NCI-H510A treated with DMSO at 0.1 percent for 48 hours (cell line): ENCODE data around the gene EPS15.
"Not testable (repeated sequence)": the region's sequence is repeated elsewhere in the genome, so short reads cannot be mapped to it uniquely, and the experiment has no call there.

Experiments used
- DNase-seq: peaks from one replicate; lab custom pipeline; 2025; lab: John Stamatoyannopoulos, UW

EPS15 gene

DNA sequence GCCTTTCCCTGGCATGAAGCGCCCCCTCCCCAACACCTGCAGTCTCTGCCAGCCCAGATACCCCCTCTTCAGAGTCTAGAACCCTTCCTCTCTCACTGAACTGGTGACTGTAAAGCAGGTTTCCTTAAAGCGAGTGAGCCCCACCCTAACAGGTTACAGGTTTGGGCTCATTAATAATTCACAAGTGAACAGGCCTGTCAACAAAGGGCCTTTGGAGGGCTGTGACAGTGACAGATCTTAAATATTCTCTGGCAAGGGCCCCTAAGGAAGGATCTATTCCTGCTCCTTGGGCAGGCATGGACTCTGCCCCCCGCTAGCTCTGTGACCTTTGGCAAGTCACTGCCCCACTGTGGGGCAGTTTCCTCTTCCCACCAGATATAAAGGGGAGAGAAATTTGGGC is 183.1 kb downstream of the EPS15 start:
- DNase-seq = peak; percentile 14

DNA sequence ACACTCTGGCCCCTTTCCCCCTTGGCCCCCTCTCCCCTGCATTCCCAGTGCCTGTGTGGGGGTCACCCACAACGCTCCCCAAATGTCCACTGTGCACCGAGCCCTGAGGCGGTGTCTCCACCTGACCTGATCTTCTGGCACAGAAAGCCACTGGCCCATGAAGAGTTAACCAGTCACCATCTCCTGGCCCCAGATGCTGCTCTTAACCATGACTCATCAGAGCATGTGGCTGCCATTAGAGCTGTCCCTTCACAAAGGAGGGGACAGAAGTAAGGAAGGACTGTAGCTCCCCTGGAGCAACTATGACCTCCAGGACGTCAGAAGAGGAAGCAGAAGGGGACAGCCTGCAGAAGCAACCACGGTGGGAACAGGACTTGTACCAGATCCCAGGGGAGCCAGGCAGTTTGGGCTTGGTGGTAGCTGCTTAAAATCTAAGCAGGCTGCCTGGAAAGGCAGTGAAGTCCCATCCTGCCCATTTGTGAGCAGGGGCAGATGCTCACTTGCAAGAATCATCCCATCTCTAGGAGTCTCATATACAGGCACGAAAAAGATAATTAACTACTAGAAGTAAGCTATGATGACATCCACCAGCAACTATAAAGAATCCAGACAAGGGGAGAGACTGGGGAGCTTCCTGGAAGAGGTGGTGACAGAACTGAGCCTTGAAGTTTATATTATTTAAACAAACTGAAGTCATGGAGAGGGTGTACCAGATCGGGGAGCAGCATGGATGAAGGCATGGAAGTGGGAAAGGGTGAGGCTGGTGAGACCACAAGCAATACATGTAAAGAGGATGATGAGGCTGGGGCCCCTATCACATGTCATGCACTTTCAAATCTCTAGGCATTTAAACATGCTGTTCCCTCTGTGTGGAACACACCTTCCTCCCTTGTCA is 187.6 kb downstream of the EPS15 start:
- DNase-seq = peak; percentile 53

DNA sequence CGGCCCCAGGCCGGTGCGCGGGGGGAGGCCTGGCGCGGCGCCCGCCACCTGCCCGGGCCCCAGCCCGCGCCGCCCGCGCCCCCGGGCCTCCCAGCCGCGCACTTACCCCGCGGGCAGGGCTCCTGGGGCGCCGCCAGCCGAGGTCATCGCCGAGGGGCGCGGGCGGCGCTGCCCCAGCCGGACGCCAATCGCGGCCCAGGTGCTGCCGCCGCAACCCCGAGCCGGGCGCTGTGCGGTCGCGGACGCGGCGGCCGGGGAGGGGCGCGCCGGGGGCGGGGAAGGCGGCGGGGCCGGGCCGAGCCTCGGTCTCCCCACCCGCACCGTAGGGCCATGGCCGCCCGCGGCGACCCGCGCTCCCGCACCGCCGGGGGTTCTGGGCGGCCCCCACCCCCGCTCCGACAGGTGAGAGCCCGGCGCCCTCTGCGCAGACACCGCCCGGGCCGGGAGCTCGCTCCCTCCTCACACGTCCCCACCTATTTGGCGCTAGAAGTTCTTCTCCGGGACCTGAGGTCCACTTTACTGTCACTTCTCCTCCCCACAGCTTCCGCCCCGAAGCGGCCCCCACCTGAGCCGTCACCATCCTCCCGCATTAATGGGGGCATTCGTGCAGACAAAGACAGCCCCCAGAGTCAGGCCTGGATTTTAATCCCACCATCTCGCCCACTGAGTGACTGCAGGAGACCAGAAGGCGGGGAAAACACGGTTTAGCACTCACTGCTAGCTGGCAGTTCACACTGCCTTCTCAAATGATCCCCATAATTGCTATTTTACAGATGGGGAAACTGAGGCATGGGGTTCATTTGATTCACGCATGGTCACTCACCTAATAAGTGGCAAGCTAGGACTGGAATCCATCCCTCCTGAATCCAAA is 188.5 kb downstream of the EPS15 start, which contains the start of gene TTC39A:
TSS of gene TTC39A (minus strand) at position 232 of the 871 bp plus-strand sequence. CDS start at position 147, 85 bp downstream.
- DNase-seq = no peak

DNA sequence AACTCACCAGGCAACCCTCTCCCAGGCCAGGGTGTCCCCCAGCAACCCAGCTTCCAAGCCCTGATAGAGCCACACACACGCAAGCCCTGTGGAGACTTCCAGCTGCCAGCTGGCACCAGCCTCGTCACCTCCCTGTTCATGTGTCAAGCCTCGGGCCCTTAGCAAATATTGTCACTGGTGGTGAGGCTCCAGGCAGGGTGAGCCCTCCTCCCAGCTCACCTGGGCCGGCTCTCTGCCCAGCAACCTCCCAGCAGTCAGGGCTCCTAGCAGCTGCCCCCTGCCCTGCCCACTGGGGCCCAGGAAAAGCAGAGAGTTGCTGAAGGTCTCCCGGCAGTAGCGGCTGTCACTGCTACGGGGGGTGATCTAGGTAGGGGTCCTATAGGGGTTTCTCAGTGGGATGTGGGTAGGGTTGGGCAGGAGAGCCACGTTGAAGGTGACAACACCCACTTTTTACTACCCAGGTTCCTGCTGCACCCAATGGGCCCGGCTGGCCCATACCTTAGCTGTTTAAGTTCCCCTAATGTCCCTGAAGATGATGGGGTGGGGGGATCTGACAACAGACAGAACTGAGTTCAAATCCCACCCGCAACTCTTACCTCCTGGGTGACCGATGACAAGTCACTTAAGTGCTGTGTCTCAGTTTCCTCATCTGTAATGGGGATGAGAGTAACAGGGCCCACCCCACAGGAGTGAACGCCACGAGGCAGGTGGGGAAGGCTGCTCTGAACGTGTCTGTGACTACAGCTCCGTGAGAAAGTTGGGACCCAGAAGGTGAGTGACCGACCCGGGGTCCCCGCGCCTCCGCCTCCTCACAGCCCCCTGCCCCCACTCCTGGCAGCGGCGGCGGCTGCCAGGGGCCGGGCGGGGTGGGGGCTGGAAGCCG is 189.4 kb downstream of the EPS15 start:
- DNase-seq = peak; percentile 81

DNA sequence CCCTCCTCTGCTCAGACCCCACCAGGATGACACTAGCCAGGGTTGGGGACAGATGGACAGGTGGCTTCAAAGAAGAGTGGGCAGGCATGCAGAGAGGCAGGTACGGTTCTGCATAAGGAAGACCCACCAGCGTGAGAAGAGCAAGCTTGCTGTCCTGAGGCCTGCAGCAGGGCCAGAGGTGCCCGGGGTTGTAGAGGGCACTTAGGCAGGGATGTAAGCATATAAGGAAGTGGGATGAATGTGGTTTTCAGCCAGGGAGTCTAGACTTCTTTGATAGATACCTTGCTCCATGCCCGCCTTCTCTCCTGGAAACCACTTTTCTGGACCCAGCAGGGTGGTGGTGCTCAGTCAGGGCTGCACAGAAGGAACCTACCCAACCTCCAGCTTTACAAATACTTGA is 190.1 kb downstream of the EPS15 start:
- DNase-seq = no peak

DNA sequence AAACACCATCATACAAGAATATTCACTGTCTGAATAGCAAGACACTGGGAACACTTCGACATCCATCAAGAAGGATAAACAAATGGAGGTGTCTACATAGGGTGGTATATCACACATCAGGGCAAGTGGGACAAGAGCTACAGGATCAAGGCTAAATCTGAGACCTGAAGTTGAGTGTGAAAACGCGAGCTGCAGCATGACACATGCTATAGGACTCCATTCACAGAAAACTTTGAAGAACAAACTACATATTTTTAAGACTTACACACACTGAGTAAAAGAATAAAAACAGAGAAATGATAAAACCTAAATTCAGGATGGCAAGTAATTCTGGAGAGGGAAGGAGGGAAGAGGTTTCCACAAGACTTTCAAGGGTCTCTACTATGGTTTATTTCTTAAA is 190.8 kb downstream of the EPS15 start:
- no peak for DNase-seq

DNA sequence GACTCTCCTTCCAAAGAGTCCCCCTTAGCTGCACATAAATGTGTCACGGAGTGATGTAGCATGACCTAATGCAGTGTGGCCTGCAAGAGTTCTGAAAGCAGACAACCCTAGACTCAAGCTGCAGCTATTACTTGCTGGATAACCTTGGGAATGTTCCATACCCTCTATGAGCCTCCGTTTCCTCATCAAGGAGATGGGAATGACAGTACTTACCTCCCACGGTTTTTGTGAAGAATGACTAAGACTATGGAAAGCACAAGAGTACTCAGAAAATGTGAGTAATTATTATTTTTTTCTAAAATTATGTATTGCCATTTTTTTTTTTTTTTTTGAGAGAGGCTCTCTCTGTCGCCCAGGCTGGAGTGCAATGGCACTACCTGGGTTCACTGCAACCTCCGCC is 191.7 kb downstream of the EPS15 start:
- no peak for DNase-seq

DNA sequence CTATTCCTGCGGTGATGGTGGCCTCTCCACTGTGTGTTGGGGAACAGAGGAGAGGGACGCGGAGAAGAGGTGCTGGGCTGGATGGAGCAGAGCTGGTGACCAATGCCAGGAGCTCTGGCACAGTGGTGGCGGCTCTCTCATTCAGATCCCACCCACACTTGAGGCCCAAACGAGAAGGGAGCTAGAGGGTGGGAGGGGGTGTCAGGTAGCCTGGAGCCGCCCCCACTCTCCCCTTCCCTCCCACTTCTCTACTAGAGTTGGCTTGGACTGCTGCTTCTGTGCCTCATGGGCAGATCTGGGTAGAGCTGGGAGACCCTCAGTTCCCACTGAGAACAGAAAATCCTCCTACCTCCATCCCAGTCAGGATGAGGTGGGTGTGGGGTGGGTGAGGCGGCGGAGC is 192.2 kb downstream of the EPS15 start:
- DNase-seq = no peak

DNA sequence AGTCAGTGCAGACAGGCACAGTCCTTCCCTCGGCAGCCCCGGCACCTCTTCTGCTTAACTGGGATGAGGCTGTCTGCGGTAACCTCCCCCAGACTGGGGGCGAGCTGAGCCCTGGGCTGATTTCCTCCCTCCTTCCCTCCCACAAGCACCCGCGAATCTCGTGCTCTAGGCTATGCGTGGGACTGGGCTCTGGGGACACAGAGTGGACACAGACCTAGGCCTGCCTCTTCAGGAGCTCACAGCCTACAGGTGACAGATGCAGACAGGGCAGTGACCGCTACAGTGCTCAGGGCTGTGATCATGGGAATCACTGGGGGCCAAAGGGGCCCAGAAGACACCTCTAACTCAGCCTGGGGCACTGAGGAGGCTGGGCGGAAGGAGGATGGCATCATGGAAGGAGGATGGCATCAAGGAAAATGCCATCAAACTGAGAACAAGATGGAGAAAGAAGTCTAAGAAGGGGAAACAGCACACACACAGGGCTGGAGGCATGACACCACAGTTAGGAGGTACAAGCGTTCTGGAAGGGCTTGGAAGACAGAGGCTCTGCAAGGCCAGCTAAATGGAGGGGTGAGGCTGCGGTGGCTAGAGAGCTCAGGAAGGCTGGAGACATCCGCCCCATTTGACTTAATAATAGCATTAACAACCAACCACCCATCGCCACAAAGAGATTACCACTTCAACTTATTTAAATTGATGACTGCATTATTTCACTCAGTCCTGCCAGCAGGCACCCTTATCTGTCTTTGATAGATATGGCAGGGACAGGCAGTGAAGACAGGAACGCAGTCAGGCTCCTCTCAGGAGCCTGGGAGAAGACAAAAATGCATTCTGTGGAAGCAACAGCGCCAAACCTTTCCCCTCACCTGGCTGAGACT is 192.9 kb downstream of the EPS15 start:
- DNase-seq = no peak

DNA sequence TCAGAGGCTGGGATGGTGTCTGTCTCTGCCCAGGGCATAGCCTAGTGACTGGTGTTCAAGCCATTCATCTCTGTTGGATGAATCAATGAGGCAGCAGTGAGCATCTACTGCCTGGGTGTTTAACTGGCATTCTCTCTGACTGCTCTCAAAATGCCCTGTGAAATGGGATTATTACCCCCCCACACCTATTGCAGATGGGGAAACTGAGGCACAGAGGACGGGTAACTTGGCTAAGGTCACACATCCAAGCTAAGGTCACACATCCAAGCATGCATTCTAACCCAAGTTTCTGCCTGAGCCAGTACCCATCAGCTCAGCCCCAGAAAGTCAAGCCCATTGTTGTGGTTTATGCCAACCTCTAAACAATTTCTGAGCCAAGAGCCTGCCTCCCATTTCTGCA is 193.7 kb downstream of the EPS15 start:
- no peak for DNase-seq

DNA sequence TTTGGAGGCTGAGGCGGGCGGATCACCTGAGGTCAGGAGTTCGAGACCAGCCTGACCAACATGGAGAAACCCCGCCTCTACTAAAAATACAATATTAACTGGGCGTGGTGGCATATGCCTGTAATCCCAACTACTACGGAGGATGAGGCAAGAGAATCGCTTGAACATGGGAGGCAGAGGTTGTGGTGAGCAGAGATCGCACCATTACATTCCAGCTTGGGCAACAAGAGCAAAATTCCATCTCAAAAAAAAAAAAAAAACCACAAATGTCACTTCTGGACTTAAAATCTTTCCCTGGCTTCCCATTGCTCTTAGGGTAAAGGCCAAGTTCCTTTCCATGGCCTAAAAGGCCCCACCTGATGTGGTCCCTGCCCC is 194.1 kb downstream of the EPS15 start:
- not testable (repeated sequence) for DNase-seq

DNA sequence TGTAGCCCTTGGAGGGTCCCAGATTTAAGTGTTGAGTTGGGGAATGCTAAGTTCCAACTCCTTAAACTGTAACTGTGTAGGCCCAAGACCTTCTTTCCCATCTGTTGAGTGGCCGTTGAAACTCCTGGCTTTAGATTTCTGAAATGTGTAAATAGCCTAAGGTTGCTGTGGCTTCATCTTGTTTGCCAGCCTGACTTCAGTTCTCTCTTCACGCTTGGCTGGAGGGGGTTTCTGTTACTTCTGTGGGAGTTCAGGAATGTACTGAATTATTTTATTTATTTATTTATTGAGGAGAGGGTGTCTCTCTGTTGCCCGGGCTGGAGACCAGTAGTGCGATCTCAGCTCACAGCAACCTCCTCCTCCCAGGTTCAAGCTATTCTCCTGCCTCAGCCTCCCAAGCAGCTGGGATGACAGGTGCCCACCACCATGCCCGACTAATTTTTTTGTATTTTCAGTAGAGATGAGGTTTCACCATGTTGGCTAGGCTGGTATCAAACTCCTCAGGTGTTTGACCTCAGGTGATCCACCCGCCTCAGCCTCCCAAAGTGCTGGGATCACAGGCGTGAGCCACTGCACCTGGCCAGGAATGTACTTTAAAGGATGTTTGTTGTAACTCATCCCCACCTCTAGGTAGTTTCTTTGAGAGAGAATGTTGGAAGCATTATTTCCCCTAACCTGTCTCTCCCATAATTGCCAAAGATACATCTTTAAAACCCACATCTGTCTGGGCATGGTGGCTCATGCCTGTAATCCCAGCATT is 194.6 kb downstream of the EPS15 start:
- no peak for DNase-seq

DNA sequence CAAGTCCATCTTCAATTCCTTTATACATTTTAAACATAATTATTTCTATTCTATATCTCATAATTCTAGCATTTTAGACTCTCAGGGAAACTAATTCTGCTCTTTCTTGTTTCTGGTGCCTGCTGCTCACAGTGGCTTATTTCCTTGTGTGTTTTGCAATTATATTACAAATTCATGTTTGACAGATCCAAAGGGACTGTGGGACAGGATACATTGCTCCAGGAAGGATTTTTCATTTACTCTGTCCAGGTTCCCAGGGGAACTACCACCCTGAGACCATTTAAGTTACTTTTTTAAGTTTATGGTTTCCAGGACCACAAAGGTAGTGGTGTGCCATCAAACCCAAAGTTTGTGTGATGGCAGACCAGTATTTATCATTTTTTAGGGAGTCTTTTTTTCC is 195.3 kb downstream of the EPS15 start:
- DNase-seq = no peak

DNA sequence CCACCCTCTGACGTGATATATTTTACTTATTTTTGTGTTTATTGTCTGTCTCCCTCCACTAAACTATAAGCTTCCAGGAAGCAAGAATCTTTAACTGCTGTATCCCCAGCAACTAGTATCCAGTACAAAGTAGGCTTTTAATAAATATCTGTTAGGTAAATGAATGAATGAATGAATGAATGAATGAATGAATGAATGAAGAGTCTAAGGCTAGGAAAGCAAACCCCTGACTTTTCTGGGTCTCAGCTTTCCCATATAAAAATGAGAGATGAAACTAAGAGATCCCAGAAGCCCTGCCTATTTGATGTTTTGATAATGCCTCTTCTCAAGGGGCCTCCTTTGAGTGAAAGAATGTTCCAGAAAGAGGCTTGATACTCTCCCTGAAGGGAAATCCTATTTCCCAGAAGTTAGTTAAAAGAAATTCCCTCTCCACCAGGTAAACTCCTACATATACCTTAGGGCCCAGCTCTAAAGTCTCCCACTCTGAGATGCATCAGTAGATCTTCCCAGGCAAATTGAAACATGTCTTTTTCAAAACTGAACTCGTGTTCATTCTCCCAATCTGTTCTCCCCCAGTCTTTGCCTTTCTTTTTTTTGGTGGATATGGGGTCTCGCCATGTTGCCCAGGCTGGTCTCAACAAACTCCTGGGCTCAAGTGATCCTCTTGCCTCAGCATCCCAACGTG is 196.5 kb downstream of the EPS15 start:
- DNase-seq = no peak

DNA sequence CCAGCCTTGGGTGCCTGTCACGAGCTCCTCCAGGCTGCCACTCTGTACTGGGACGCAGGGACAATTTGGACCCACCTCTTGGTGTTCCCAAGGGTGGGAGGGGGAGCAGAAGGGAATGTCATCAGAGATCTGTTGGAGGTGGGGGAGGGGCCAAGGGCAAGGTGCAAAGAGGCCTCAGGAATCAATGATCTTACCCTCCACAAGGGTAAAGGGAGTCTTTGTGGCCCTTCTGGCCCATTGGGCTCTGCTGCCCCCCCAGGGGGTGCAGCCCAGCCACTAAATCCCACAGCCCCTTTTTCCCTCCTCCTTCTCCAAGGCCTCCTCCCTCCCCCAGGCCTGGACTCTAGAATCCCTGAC is 197.2 kb downstream of the EPS15 start:
- DNase-seq = no peak

DNA sequence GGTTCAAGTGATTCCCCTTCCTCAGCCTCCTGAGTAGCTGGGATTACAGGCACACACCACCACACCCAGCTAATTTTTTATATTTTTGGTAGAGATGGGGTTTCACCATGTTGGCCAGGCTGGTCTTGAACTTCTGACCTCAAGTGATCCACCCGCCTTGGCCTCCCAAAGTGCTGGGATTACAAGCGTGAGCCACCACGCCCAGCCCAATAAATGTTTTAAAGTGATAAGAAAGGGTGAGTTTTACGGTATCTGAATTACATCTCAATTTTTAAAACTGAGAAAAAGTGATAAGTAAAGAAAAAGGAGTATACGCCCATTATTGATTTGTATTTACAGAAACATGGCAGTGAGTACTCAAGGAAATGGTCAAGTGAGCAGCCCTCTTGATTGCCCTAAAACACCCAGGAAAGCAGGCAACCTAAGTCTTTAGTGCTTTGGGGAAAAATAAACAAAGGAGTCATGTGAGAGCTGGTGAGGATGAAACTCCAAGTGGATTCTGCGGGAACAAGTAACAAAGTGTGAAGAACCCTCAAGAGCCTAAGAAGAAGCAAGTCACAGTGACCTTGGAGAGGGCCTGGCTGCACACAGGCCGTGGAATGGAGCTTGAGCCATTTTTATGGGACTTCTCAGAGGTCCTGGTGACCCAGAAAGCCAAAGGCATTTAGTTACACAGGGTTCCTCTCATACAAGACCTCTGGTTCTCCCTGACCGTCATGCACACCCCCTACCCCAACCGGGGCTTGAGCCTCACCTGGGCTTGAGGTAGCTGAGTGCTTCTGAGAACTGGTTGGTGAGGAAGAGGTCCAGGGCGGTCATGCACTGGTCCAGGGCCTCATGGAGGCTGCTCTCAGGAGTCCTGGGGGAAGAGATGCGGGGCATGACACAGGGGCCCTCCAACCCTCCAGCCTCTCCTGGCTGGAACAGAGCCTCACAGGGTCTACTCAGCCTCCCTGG is 197.8 kb downstream of the EPS15 start:
- no peak for DNase-seq

DNA sequence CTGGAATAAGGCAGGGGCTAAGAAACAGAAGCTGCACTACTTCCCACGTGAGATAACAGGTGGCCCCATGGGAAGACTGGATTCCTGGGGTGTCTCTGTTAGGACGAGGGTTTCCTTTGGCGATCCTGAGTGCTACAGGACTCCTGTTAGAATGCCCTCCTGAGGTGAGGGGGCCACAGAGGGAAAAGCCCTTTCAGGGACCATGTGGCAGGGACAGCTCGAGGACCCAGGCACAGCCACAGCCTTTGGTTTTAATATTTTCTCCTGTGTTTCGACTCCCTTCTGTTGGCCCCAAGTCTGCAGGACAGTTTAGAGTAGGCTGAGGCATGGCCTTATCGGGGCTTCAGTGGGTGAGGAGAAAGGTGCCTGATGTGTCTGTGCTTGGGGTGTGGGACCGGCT is 201.3 kb downstream of the EPS15 start:
- DNase-seq = no peak

DNA sequence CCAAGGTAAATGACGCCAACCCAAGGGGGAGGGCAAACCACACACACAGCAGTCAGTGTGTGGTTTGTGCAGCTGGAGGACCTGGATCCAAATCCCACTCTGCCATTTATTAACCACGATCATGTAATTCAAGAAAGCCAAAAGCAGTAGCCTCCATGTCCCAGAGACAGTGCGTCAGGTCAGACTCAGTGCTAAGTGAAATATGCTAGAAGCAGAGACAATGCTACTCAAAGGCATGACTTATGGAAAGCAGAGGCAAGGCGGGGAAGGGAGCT is 202.3 kb downstream of the EPS15 start:
- DNase-seq = peak; percentile 50
